GM19395 (cell line): ENCODE measurements around the gene SUFU.

Source experiments
- ATAC-seq: cut with Tn5 transposase; IDR thresholded peaks from one replicate; pipeline ENCODE4 v1.9.1; 2021; ENCODE audit warnings: mild to moderate bottlenecking, moderate library complexity; ENCODE audit not compliant: unreplicated experiment

SUFU gene

DNA sequence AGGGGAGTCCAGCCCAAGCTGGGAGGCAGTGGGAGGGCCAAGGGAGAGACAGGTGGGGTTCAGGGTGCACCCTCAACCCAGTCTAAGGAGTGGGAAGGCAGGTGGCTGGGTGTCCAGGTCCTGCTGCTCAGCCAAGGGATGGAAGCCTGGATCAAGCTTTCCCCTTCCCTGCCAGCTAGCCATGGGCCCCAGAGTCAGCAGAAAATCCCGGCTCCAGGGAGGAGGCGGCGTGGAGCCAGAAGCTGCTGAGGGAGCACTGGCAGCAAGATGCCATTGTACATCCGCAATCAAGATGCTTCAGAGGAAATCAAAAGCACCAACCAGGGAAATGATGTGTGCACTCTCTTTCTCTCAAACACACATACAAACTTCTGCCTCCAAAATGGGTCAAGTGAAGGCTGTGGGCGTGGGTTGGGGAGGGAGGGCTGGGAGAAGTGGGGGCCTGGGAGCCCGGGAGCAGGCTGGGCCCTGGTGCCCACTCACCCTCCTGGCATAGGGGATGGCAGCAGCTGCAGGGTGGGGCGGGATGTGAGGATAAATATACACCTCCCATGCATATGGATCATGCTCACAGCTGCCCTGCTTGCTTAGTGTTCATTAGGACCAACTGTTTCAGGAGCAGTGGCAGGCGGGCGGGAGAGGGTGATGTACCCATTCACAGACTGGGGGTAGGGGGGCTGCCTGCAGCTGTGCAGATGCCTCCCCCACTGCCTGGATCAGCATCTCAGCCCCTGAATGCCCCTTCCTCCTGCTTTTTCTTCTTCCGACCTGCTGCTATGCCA lies 164.7 kb downstream of the SUFU start:
- ATAC-seq, result no peak

GRCh38 chr10:102669206-102670064 lies 165.7 kb downstream of the SUFU start:
- no peak for ATAC-seq

- ATAC-seq, result no peak
These were observed 166.4 kb downstream of the SUFU start for GRCh38 chr10:102670065-102670670.

- ATAC-seq, result no peak
These were observed 167.2 kb downstream of the SUFU start for GRCh38 chr10:102670871-102671434.

DNA sequence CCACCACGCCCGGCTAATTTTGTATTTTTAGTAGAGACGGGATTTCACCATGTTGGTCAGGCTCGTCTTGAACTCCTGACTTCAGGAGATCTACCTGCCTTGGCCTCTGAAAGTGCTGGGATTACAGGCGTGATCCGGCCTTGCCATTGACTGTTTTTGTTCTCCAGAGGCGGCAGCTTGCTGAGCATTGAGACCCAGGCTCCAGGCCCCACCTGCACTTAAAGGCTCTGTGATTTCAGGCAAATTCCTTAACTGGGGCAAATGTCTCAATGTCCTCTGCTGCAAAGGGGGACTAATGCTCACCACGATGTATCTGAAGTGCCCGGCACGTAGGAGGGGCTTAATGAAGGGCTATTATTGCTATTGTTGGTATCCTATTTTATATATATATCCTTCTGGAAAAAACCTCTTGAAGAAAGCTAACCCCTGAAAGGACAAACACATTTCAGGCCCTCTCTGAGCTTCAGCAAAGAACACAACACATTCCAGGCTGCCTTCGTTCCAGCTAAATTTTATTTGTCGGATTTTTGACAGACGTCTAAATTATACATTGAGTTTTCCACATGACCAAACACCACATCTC lies 169.6 kb downstream of the SUFU start:
- no peak for ATAC-seq

DNA sequence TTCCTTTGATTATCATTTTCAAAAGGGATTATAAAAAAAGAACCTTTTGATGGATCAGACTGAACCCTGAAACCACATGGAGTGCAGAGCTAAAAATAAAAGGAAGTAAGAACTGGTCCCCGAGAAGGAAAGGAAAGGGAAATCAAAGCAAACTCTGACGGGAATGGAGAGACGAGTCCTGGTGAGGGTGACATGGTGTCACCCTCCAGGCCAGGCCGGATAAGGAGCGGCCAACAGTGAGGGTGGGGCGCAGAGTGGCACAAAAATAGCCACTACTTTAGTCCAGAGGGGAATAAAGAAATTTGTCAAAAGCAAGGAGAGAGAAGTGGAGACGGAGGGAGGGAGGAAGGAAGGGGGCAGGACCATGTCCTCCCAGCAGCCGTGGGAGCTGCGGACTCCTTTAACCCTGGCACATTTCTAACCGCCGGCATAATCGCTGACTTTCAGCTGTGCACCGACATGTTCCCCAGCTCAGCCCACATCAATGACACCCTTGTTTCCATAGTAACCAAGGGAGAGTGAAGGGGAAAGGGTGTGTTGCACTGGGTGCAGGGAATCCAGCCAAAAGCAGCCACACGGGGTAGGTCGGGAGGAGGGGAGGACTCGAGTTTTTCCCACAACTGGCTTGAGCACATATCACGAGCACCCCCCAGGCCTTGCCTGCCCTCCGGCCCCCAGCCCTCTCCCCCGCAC lies 170.2 kb downstream of the SUFU start:
- ATAC-seq, result peak; percentile 54

- ATAC-seq, result no peak
These were observed 170.8 kb downstream of the SUFU start for GRCh38 chr10:102674566-102674965.

GRCh38 chr10:102675011-102675665 lies 171.4 kb downstream of the SUFU start:
- ATAC-seq, result no peak

DNA sequence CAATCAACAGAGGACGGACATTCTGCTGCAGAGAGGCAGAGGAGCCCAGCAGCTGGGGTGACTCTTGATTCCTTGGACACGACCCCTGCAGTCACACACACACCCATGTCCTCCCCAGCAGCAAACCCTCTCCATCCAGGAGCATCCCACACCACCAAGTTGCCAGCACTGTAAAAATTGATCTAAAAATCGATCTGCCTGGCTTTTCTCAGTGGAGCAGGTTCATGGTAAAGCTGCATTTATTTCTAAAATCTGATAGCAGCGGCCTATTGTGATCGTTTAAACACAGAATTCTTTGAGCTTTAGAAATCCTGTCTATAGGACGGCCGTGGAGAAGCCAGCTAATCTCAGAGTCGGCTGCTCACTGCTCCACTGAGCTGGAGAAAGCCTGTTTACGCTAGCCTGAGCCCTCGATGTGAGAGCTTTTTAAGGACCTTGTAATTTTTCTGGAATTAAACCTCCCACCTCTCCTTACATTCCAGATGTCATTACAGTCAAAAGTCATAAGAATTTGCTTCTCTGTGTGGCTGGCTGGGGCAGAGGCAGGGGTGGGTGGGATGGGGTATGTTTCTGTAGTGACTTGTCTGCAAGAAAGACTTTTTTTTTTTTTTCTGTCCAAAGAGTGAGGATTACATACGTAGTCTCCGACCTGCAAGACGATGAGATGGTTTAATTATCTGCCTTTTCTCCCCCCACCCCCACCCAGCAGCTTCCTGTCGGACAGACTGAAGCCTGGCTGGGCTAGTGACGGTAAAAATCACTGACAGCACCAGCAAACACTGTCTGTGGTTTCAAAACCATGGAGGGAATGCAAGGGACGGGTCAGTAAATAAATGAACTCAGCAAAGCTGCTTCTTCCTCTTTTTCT lies 172.1 kb downstream of the SUFU start:
- no peak for ATAC-seq

DNA sequence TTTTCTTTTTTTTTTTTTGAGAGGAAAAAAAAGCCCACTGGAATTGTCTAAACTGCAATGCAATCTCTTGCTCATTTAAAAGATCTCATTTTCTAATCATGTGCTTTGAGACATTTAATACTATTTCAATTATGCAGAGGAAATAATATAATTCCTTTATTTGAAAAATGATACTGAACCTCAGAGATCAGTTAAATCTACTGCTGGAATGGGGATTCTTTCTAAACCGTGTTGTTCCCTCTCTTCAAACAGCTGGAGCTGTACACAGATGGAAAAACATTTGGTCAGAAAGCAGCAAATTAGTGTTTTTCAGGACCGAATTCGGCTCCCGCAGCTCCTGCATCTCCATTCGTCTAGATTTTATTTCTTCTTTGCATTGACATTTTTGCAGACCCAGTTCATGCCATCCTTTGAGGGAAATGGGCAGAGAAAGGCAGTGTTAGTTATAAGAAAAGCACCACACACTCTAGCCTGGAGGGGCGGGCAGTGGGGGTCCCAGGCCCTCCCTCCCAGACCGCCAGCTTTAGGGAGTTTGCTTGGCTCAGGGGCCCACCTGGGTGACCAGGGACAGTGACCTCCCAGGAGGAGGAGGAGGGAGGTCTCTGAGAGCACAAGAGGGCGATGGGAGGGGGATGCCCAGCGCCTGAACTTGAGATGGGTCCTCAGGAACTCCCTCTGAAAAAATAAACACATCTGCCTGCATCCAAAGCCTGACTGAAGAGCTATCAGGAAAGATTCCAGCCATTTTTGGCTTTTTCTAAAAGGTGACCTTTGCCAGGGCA lies 173.0 kb downstream of the SUFU start:
- ATAC-seq, result no peak

GRCh38 chr10:102677331-102678067 lies 173.7 kb downstream of the SUFU start:
- no peak for ATAC-seq

- no peak for ATAC-seq
These were observed 174.3 kb downstream of the SUFU start for GRCh38 chr10:102678068-102678400.

GRCh38 chr10:102678842-102679289 lies 175.1 kb downstream of the SUFU start:
- ATAC-seq, result no peak

GRCh38 chr10:102679596-102679995 lies 175.8 kb downstream of the SUFU start:
- no peak for ATAC-seq

DNA sequence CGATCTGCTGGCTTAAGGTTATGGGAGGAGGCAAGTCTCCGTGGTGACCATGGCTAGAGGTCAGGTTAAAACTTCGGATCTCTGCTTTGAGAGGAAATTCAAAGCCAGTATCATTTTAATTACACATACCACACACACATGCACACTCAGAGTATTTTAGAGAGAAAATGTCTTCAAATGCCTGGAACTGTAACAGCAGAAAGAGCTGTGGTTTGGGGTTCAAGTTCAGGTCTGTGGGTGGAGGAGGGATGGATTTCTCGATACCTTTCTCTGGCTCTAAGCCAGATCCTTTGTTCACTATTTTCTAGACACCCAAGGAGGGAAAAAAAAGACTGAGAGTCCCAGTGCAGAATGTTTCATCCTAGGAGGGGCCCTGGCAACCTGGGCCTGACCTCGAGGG lies 177.9 kb downstream of the SUFU start:
- no peak for ATAC-seq

DNA sequence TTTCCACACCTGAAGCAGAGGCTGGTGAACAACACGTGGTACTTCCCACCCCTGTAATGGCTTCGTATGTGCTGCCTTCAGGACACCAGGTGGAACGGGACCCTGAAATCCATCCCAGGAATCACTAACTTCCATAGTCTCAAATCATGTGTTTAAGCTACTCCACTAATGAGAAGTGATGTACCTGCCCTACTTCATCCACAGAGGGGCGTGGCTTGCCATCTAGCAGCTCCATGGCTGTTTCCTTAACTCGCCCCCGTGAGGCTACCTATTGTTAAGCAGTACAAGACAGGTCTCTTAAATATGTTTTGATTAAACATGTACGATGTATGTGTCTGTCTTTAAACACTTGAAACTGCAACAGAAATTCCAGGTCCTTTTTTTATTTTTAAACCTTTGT lies 178.6 kb downstream of the SUFU start:
- no peak for ATAC-seq

- ATAC-seq, result no peak
These were observed 179.2 kb downstream of the SUFU start for GRCh38 chr10:102682981-102683380.
